Liver (tissue), 9 donors: ENCODE measurements around the gene B3GALNT2. TPM values are rescaled to one million over a fixed set of nuclear protein-coding genes. Genes with fewer than 3 reads are reported as not detected.

Experiments
- DNase-seq: peaks from one replicate; pipeline ENCODE4 v3.0.0-alpha.2; 2017; ENCODE audit warnings: low spot score
- H3K27ac ChIP-seq, 2 donors: one replicate each; pipeline ENCODE4 v1.7.0; 2013; ENCODE audit warnings: inconsistent platforms in 2 of 2, low read length in 2 of 2, control low read depth in 1 of 2, low read depth in 1 of 2, mild to moderate bottlenecking in 1 of 2
- H3K27me3 ChIP-seq, 4 donors: one replicate each; pipeline versions ENCODE4 v1.6.1 to v1.7.0; 2013; ENCODE audit warnings: low read length in 3 of 4, inconsistent platforms in 1 of 4, mild to moderate bottlenecking in 1 of 4, moderate library complexity in 1 of 4; ENCODE audit not compliant: control insufficient read depth in 4 of 4, insufficient read depth in 4 of 4
- H3K36me3 ChIP-seq, 4 donors: one replicate each; pipeline versions ENCODE4 v1.6.1 to v1.7.0; 2013; ENCODE audit warnings: low read length in 3 of 4, mild to moderate bottlenecking in 3 of 4, low read depth in 1 of 4, moderate library complexity in 1 of 4; ENCODE audit not compliant: control insufficient read depth in 4 of 4, insufficient read depth in 3 of 4
- H3K4me1 ChIP-seq, 4 donors: one replicate each; pipeline versions ENCODE4 v1.6.1 to v1.7.0; 2013; ENCODE audit warnings: low read length in 3 of 4, mild to moderate bottlenecking in 3 of 4, moderate library complexity in 1 of 4; ENCODE audit not compliant: control insufficient read depth in 4 of 4, insufficient read depth in 4 of 4
- H3K4me3 ChIP-seq, 3 donors: one replicate each; pipeline versions ENCODE4 v1.6.1 to v1.7.0; 2013; ENCODE audit warnings: low read length in 3 of 3, control low read depth in 1 of 3, low read depth in 1 of 3, mild to moderate bottlenecking in 1 of 3
- H3K9ac ChIP-seq, 2 donors: one replicate each; pipeline ENCODE4 v1.7.0; 2013; ENCODE audit warnings: low read length in 2 of 2, mild to moderate bottlenecking in 2 of 2, moderate library complexity in 2 of 2, control low read depth in 1 of 2, low read depth in 1 of 2
- H3K9me3 ChIP-seq, 4 donors: one replicate each; pipeline versions ENCODE4 v1.6.1 to v1.7.0; 2013; ENCODE audit warnings: low read length in 3 of 4; ENCODE audit not compliant: control insufficient read depth in 4 of 4
- ATF3 ChIP-seq: IDR thresholded peaks from 2 replicates; pipeline ENCODE4 v1.6.1; 2016; ENCODE audit warnings: antibody characterized with exemption
- CTCF ChIP-seq: fragments of 150-350 bp; IDR thresholded peaks from 2 replicates; pipeline ENCODE4 v1.5.1; 2017; ENCODE audit warnings: improper control_type of control experiment, low read depth, low read length; ENCODE audit not compliant: missing input control
- EGR1 ChIP-seq, 2 donors: IDR thresholded peaks; 2 replicates each; pipeline ENCODE4 v1.6.1; 2016 to 2018; ENCODE audit warnings: antibody characterized with exemption in 2 of 2, low read depth in 2 of 2
- FOXA1 ChIP-seq: IDR thresholded peaks from 2 replicates; pipeline ENCODE4 v1.6.1; 2016; ENCODE audit warnings: antibody characterized with exemption
- FOXA2 ChIP-seq: IDR thresholded peaks from 2 replicates; pipeline ENCODE4 v1.6.1; 2016; ENCODE audit warnings: antibody characterized with exemption
- GABPA ChIP-seq, 2 donors: IDR thresholded peaks in 1 of 2; conservative IDR thresholded peaks in 1 of 2; 2 replicates each; pipeline ENCODE4 v1.6.1; 2016; ENCODE audit warnings: antibody characterized with exemption in 2 of 2, mild to moderate bottlenecking in 1 of 2, moderate library complexity in 1 of 2
- HNF4A ChIP-seq, 2 donors: conservative IDR thresholded peaks; 2 replicates each; pipeline ENCODE4 v1.6.1; 2016; ENCODE audit warnings: antibody characterized with exemption in 2 of 2, mild to moderate bottlenecking in 2 of 2
- HNF4G ChIP-seq: IDR thresholded peaks from 2 replicates; pipeline ENCODE4 v1.6.1; 2016; ENCODE audit warnings: antibody characterized with exemption
- MAX ChIP-seq: IDR thresholded peaks from 2 replicates; pipeline ENCODE4 v1.6.1; 2016; ENCODE audit warnings: antibody characterized with exemption
- NR2F2 ChIP-seq: IDR thresholded peaks from 2 replicates; pipeline ENCODE4 v1.6.1; 2016; ENCODE audit warnings: antibody characterized with exemption
- RAD21 ChIP-seq, 2 donors: IDR thresholded peaks; 2 replicates each; pipeline ENCODE4 v1.6.1; 2016; ENCODE audit warnings: antibody characterized with exemption in 2 of 2, mild to moderate bottlenecking in 2 of 2
- REST ChIP-seq: IDR thresholded peaks from 2 replicates; pipeline ENCODE4 v1.6.1; 2016; ENCODE audit warnings: antibody characterized with exemption, mild to moderate bottlenecking
- RXRA ChIP-seq, 2 donors: IDR thresholded peaks; 2 replicates each; pipeline ENCODE4 v1.6.1; 2017 to 2018; ENCODE audit warnings: antibody characterized with exemption in 2 of 2, mild to moderate bottlenecking in 1 of 2
- SP1 ChIP-seq: IDR thresholded peaks from 2 replicates; pipeline ENCODE4 v1.6.1; 2018; ENCODE audit warnings: antibody characterized with exemption, mild to moderate bottlenecking
- TAF1 ChIP-seq: conservative IDR thresholded peaks from 2 replicates; pipeline ENCODE4 v1.6.1; 2016; ENCODE audit warnings: antibody characterized with exemption, mild to moderate bottlenecking
- YY1 ChIP-seq: IDR thresholded peaks from 2 replicates; pipeline ENCODE4 v1.6.1; 2016; ENCODE audit warnings: antibody characterized with exemption, mild to moderate bottlenecking
- WGBS: extraction: QIAGEN DNeasy Blood & Tissue Kit; methylation state at CpG from one replicate; pipeline ENCODE4 v1.1.7; 2013; 5-methylcytosine and 5-hydroxymethylcytosine counted together
- polyA plus RNA-seq, 2 donors: library from polyadenylated mRNA; stranded (reverse) in 1 of 2; unstranded in 1 of 2; fragments of 200-250 nt in 1 of 2; fragments of >200 nt in 1 of 2; fragmentation: Nextera tagmentation in 1 of 2; extraction: Ambion mirVana in 1 of 2; gene quantifications; one replicate each; pipeline versions ENCODE4 v1.2.1 to v1.2.3, GENCODE V29; 2013 to 2015
- total RNA-seq, 2 donors: library from RNA; depleted of rRNA; stranded (reverse); fragments of >200 nt; gene quantifications; one replicate each; pipeline ENCODE4 v1.2.3, GENCODE V29; 2014
- donor health status: healthy.
- donor health status: healthy.
- donor health status: healthy.
- donor health status: healthy.
- donor health status: healthy.

The B3GALNT2 gene
- total and polyA plus RNA-seq, 4 donors: 2.3 to 20.7 (median 7.1) TPM

- TF ChIP-seq HNF4A (conservative IDR thresholded peaks at IDR 0.05): no peak
- TF ChIP-seq FOXA1: no peak
- no peak for TF ChIP-seq ATF3
- no peak for TF ChIP-seq NR2F2
- DNase-seq: no peak
- peaks cover 0 to 18% (median 10%) of the 10 kb centered on the region in 4 donors for H3K36me3 ChIP-seq
Measured at GRCh38 chr1:235486321-235486720, 17.9 kb downstream of the B3GALNT2 start.

GRCh38 chr1:235485558-235485957 is 18.7 kb downstream of the B3GALNT2 start:
- Histone ChIP-seq H3K9ac (no peak overlapping the region), H3K4me1 (no peaks in the 10 kb centered on the region), H3K4me3 (no peak overlapping the region), H3K27me3 (no peaks in the 10 kb centered on the region), H3K9me3 (no peaks in the 10 kb centered on the region), H3K27ac (no peak overlapping the region), H3K36me3 (peaks cover 0 to 18% (median 10%) of the 10 kb centered on the region in 4 donors)
- DNase-seq: no peak
- 98% methylated on average over 2 of the region's 2 CpGs for WGBS
- TF ChIP-seq TAF1 (no peak), CTCF (no peak), RXRA (IDR thresholded peaks at IDR 0.05) (no peak), NR2F2 (no peak), REST (no peak), MAX (no peak), RAD21 (IDR thresholded peaks at IDR 0.05) (no peak), YY1 (no peak)

More at GRCh38 chr1:235486321-235486720, 17.9 kb downstream of the B3GALNT2 start:
- Histone ChIP-seq H3K9me3 (no peaks in the 10 kb centered on the region), H3K4me3 (no peak overlapping the region), H3K9ac (no peak overlapping the region), H3K27ac (no peak overlapping the region), H3K27me3 (no peaks in the 10 kb centered on the region), H3K4me1 (no peaks in the 10 kb centered on the region)
- whole genome bisulfite sequencing: 64% methylated on average over 5 of the region's 5 CpGs

- H3K4me1 ChIP-seq: no peaks in the 10 kb centered on the region
- H3K9ac ChIP-seq: no peak overlapping the region
- H3K27ac ChIP-seq: no peak overlapping the region
- H3K9me3 ChIP-seq: no peaks in the 10 kb centered on the region
- H3K27me3 ChIP-seq: no peaks in the 10 kb centered on the region
- DNase-seq: no peak
- H3K4me3 ChIP-seq: no peak overlapping the region
- no peak for TF ChIP-seq HNF4G
- TF ChIP-seq CTCF: no peak
- TF ChIP-seq RAD21 (IDR thresholded peaks at IDR 0.05): no peak
- no peak for TF ChIP-seq RXRA (IDR thresholded peaks at IDR 0.05)
- no peak for TF ChIP-seq GABPA (IDR thresholded peaks at IDR 0.05 in 1 of 2, conservative IDR thresholded peaks at IDR 0.05 in 1 of 2)
- TF ChIP-seq FOXA2: no peak
- TF ChIP-seq YY1: no peak
- no peak for TF ChIP-seq SP1
- no peak for TF ChIP-seq MAX
- no peak for TF ChIP-seq EGR1 (IDR thresholded peaks at IDR 0.05; ENCODE audit: low read depth in 2 of 2)
- TF ChIP-seq TAF1: no peak
- no peak for TF ChIP-seq NR2F2
- H3K36me3 ChIP-seq: peaks cover 2 to 29% (median 19%) of the 10 kb centered on the region in 4 donors
- 99% methylated on average over 5 of the region's 5 CpGs for WGBS
Measured at GRCh38 chr1:235483090-235483489, 21.2 kb downstream of the B3GALNT2 start.
